GM12874 (cell line): ENCODE results near the gene ICOS.

Experiments
- TF ChIP-seq, protein P1 (sequence below): IDR thresholded peaks from 2 replicates; pipeline ENCODE4 v1.5.1; 2011; ENCODE audit warnings: low read depth, mild to moderate bottlenecking, control low read depth, low read length, moderate library complexity; ENCODE audit not compliant: insufficient read depth

ICOS gene

DNA sequence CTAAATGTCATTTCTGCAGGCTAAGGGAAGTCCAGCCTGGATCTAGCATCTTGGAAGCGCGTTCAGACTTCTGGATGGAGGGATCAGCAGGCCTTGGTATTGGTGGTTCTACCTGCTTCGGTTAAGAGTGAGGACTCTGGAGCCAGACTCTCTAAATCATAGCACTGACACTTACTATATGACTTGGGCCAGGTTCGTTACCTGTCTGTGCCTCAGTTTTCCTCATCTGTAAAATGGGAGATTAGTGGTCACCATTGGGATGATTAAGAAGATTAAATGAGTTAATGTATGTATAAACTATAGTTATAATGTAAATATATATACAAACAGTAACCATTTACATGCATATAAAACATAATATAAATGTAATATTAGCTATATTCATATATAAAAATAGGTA, 995 bp upstream of the ICOS start:
- TF ChIP-seq, protein P1, sequence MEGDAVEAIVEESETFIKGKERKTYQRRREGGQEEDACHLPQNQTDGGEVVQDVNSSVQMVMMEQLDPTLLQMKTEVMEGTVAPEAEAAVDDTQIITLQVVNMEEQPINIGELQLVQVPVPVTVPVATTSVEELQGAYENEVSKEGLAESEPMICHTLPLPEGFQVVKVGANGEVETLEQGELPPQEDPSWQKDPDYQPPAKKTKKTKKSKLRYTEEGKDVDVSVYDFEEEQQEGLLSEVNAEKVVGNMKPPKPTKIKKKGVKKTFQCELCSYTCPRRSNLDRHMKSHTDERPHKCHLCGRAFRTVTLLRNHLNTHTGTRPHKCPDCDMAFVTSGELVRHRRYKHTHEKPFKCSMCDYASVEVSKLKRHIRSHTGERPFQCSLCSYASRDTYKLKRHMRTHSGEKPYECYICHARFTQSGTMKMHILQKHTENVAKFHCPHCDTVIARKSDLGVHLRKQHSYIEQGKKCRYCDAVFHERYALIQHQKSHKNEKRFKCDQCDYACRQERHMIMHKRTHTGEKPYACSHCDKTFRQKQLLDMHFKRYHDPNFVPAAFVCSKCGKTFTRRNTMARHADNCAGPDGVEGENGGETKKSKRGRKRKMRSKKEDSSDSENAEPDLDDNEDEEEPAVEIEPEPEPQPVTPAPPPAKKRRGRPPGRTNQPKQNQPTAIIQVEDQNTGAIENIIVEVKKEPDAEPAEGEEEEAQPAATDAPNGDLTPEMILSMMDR = no peak

DNA sequence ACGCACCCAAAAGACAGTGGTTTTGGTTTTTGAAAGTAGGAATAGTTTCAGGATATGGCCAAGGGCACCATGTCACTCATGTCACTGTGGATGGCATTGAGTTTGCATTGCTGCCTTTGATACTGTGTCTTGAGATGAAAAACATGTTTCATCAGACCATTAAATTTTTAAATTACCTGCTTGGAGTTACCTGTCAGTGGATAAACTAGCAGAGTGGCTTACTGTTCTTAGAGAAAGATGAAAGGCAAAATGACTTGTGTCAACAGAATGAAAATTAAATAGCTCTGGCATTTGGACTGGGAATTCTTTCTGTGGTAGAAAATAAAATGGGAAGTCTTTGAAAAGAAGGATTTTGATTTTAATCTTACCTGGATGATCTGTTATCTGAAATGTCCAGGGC, 386 bp downstream of the ICOS start:
- TF ChIP-seq, protein P1 = no peak

DNA sequence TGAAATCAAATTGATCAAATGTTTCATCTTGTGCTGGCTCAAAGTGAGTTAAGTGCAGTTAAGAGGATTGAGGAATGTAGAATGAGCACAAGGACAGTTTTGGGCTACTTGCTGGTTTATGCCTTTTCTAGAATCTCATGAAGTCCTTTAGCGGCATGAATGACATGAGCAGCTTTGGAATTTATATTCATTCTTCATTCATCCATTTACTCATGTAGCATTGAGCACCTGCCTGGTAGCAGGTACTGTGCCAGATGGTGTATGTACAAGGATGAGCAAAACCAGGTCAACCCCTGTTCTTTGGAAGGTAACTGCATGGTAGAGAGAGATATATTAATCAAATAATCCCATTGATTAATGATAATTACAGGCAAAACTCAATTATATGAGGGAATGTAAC, 1.2 kb downstream of the ICOS start:
- TF ChIP-seq, protein P1 = no peak

DNA sequence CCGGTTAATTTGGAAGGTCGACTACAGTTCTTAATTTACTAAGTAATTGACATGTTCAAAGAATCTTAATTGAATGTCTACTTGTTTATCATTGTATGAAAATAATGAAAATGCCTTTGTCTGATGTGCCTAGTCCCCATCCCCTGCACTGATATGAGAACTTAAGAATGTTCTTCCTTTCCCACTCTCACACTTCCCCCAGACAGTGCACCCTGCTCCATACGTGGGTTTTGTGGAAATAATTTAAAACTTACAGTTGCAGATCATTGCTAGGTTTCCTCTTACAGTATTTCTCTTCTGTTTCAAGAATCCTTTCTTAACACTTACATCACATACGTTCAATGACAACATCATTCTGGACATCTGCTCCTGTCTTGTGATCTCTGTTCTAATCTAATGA, 3.5 kb downstream of the ICOS start:
- TF ChIP-seq, protein P1 = no peak

DNA sequence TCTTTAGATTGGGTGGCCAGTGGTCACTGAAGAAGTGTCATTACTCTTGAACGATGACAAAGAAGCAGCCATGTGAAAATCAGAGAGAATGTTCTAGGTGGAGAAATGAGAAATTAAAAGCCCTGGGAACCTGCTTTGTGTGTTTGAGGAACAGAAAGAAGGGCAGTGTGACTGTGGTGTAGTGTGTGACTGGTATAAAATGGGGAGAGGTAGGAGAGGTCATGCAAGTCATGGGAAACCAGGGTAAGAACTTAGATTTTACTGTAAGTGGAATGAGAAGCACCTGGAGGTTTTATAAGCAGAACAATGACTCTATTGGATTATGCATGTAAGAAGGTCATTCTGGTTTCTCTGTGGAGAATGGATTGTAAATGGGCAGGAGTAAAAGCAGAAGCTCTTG, 12.2 kb downstream of the ICOS start:
- TF ChIP-seq, protein P1 = no peak

DNA sequence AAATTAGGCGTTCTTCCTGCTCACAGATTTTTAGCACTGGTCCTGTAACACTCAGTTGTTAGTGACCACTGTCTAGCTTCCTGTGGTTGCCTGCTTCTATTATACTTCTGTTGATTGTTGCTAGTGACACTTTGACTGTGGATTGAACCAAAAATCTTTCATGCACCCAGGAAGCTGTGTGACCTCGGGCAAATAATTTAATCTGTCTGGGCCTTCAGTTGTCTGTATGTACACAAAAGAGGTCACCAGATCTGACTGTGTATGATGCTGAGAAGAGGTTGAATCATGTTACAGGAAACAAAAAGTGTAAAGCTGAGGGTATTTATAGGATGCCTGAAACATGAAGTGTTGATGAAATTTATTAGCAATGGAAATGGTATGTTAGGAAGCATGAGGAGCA, 12.7 kb downstream of the ICOS start:
- TF ChIP-seq, protein P1 = no peak

DNA sequence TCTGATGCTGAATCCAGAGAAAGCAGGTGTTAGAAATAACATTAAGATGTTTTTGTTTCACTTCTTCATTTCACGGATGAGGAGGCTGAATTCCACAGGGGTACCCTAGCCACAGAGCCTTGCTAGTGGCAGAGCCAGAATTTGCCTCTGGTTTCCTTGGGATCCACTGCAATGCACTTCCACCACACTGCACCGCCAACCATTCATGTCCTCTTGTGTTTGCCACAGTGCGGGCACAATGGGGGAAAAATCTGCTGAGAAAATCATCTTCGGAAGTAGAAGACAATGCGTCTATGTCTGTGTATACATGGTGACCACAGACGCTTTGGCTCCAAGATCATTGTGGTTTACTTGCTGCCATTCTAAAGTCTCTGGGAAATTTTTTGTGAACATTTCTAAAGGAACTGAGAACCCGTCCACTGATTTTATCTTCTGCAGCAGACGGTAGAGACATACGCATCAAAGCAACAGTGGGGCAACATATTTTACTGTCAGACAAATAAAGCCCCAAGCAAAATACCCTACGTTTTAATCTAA, 14.9 kb downstream of the ICOS start:
- TF ChIP-seq, protein P1 = no peak
